HCT116 (cell line): ENCODE data around the gene UBR3. TPM values are rescaled to one million over a fixed set of nuclear protein-coding genes. Genes with fewer than 3 reads are reported as not detected.

Experiments
- ATAC-seq: fragments of 200-7000 bp; cut with Tn5 transposase; 2 replicates; pipeline ENCODE4 v1.9.1; 2020; ENCODE audit warnings: mild to moderate bottlenecking, moderate library complexity
- BruUV-seq: library from RNA; stranded (reverse); fragments of 400-500 nt; replicated peaks from 2 replicates; lab custom pipeline; 2021; lab: Mats Ljungman, UMichigan
- CTCF ChIA-PET: fragments of 300-600 bp; sonication (Branson Sonifier 250); formaldehyde crosslinking; loops from one replicate; lab custom pipeline; 2021; ENCODE audit warnings: antibody characterized with exemption; lab: Charles Lee
- POLR2A ChIA-PET: fragments of 300-600, 350-600 bp; sonication (Branson Sonifier 250); formaldehyde crosslinking; loops from one replicate; lab custom pipeline; 2021; ENCODE audit warnings: antibody characterized with exemption; lab: Charles Lee
- RAD21 ChIA-PET, 2 experiments: fragments of 300-600 bp; sonication (Branson Sonifier 250); formaldehyde crosslinking; loops; one replicate each; lab custom pipeline; 2023; ENCODE audit warnings: low total read pairs in 2 of 2; ENCODE audit not compliant: uncharacterized antibody in 2 of 2, unreplicated experiment in 2 of 2, low non-redundant PET in 1 of 2; lab: Charles Lee
- DNase-seq: peaks from one replicate; pipeline ENCODE4 v3.0.0-alpha.2; 2010; ENCODE audit warnings: low read depth, low spot score
- H2AFZ ChIP-seq: fragments of 200-600 bp; shearing (Covaris generic), sonication (generic); 2 replicates; pipeline ENCODE4 v1.6.1; 2017; ENCODE audit warnings: low read depth, mixed run types, mixed read lengths, antibody characterized with exemption, low read length; ENCODE audit not compliant: poor library complexity, severe bottlenecking
- H3K27ac ChIP-seq: 2 replicates; pipeline ENCODE4 v1.5.1; 2012; ENCODE audit warnings: low read depth, low read length
- H3K27me3 ChIP-seq: fragments of 200-600 bp; sonication (generic); 2 replicates; pipeline ENCODE4 v1.6.1; 2016; ENCODE audit warnings: mixed run types, low read length, mixed read lengths; ENCODE audit not compliant: insufficient read depth
- H3K36me3 ChIP-seq, 2 experiments: fragments of 200-500 bp in 1 of 2; fragments of 200-600 bp in 1 of 2; sonication (Bioruptor generic) in 1 of 2; sonication (generic) in 1 of 2; 2 replicates each; pipeline versions ENCODE4 v1.5.1 to v1.6.1; 2014 to 2016; ENCODE audit warnings: low read length in 2 of 2, inconsistent platforms in 1 of 2, mixed read lengths in 1 of 2, mixed run types in 1 of 2; ENCODE audit not compliant: insufficient read depth in 2 of 2, control insufficient read depth in 1 of 2
- H3K4me1 ChIP-seq, 2 experiments: fragments of 200-600 bp in 1 of 2; sonication (generic) in 1 of 2; 2 replicates each; pipeline versions ENCODE4 v1.5.1 to v1.6.1; 2012 to 2017; ENCODE audit warnings: low read length in 2 of 2, inconsistent platforms in 1 of 2, mild to moderate bottlenecking in 1 of 2, mixed read lengths in 1 of 2, mixed run types in 1 of 2, moderate library complexity in 1 of 2; ENCODE audit not compliant: insufficient read depth in 2 of 2, control insufficient read depth in 1 of 2
- H3K4me2 ChIP-seq: fragments of 200-600 bp; sonication (generic); 2 replicates; pipeline ENCODE4 v1.6.1; 2017; ENCODE audit warnings: mixed run types, low read length, mixed read lengths
- H3K4me3 ChIP-seq, 2 experiments: fragments of 200-600 bp in 1 of 2; sonication (generic) in 1 of 2; replicated peaks in 1 of 2; 2 replicates each; pipeline ENCODE4 v1.5.1; 2011 to 2016; ENCODE audit warnings: low read length in 2 of 2, control low read depth in 1 of 2, low read depth in 1 of 2, mild to moderate bottlenecking in 1 of 2, mixed read lengths in 1 of 2, mixed run types in 1 of 2
- H3K79me2 ChIP-seq: fragments of 200-600 bp; sonication (generic); 2 replicates; pipeline ENCODE4 v1.6.1; 2017; ENCODE audit warnings: mild to moderate bottlenecking, mixed run types, low read length, moderate library complexity, mixed read lengths; ENCODE audit not compliant: insufficient read depth
- H3K9ac ChIP-seq: fragments of 200-600 bp; sonication (generic); 2 replicates; pipeline ENCODE4 v1.6.1; 2016; ENCODE audit warnings: low read length, mixed read lengths
- H3K9me2 ChIP-seq: fragments of 200-600 bp; sonication (generic), shearing (Covaris generic); 2 replicates; pipeline ENCODE4 v1.6.1; 2017; ENCODE audit warnings: mixed run types, mild to moderate bottlenecking, moderate library complexity; ENCODE audit not compliant: insufficient read depth
- H3K9me3 ChIP-seq, 2 experiments: fragments of 200-500 bp in 1 of 2; fragments of 200-600 bp in 1 of 2; sonication (Bioruptor generic) in 1 of 2; sonication (generic) in 1 of 2; 2 replicates each; pipeline ENCODE4 v1.6.1; 2014 to 2017; ENCODE audit warnings: low read length in 2 of 2, mixed read lengths in 2 of 2, inconsistent platforms in 1 of 2, low read depth in 1 of 2, mild to moderate bottlenecking in 1 of 2, mixed run types in 1 of 2, moderate library complexity in 1 of 2; ENCODE audit not compliant: control insufficient read depth in 1 of 2, insufficient read depth in 1 of 2
- H4K20me1 ChIP-seq: fragments of 200-600 bp; sonication (generic), shearing (Covaris generic); 2 replicates; pipeline ENCODE4 v1.6.1; 2017; ENCODE audit warnings: mixed run types, mild to moderate bottlenecking, moderate library complexity; ENCODE audit not compliant: insufficient read depth
- CBX3 ChIP-seq: IDR thresholded peaks from 2 replicates; pipeline ENCODE4 v1.6.1; 2012; ENCODE audit warnings: low read depth
- CEBPB ChIP-seq: IDR thresholded peaks from 2 replicates; pipeline ENCODE4 v1.6.1; 2012; ENCODE audit warnings: low read depth
- ELF1 ChIP-seq: IDR thresholded peaks from 2 replicates; pipeline ENCODE4 v1.6.1; 2012; ENCODE audit warnings: low read depth, borderline replicate concordance
- FOSL1 ChIP-seq: IDR thresholded peaks from 2 replicates; pipeline ENCODE4 v1.6.1; 2012; ENCODE audit warnings: low read depth
- JUND ChIP-seq: IDR thresholded peaks from 2 replicates; pipeline ENCODE4 v1.6.1; 2012
- MAX ChIP-seq: IDR thresholded peaks from 2 replicates; pipeline ENCODE4 v1.6.1; 2012
- POLR2A ChIP-seq: IDR thresholded peaks from 2 replicates; pipeline ENCODE4 v1.7.0; 2011; ENCODE audit warnings: borderline replicate concordance; ENCODE audit not compliant: insufficient read depth, insufficient read length; ENCODE audit errors: extremely low read depth
- POLR2AphosphoS5 ChIP-seq: IDR thresholded peaks from 2 replicates; pipeline ENCODE4 v1.6.1; 2011; ENCODE audit warnings: mild to moderate bottlenecking, low read depth, low read length, moderate library complexity
- RAD21 ChIP-seq: IDR thresholded peaks from 2 replicates; pipeline ENCODE4 v1.6.1; 2012; ENCODE audit warnings: low read depth, mild to moderate bottlenecking
- SIN3A ChIP-seq: IDR thresholded peaks from 2 replicates; pipeline ENCODE4 v1.6.1; 2012; ENCODE audit warnings: low read depth
- ZFX ChIP-seq: fragments of 450-650 bp; IDR thresholded peaks from 2 replicates; pipeline ENCODE4 v1.6.1; 2017
- ZNF274 ChIP-seq: fragments of 200-500 bp; sonication (Bioruptor generic); IDR thresholded peaks from 2 replicates; pipeline ENCODE4 v1.6.1; 2014; ENCODE audit warnings: mild to moderate bottlenecking, low read depth, low read length, inconsistent platforms
- intact Hi-C: fragments of 100-400 bp; cut with micrococcal nuclease; formaldehyde crosslinking; loops from 2 replicates; pipeline ENCODE4 v1.10.0; 2022
- total RNA-seq: library from RNA; stranded (reverse); gene quantifications from one replicate; pipeline ENCODE4 v1.2.1, GENCODE V29; 2021; ENCODE audit not compliant: unreplicated experiment
- TF ChIP-seq, protein P1 (sequence below): IDR thresholded peaks from 2 replicates; pipeline ENCODE4 v1.6.1; 2011; ENCODE audit warnings: mild to moderate bottlenecking, low read length, moderate library complexity; ENCODE audit not compliant: insufficient replicate concordance; ENCODE audit errors: extremely low read depth
- TF ChIP-seq, protein P2 (sequence below), 3 experiments: fragments of 200-600 bp in 1 of 3; sonication (generic) in 1 of 3; IDR thresholded peaks in 2 of 3; conservative IDR thresholded peaks in 1 of 3; 2 replicates each; pipeline ENCODE4 v1.5.1; 2012 to 2017; ENCODE audit warnings: low read depth in 2 of 3, low read length in 2 of 3, antibody characterized with exemption in 1 of 3, borderline replicate concordance in 1 of 3, control low read depth in 1 of 3, mild to moderate bottlenecking in 1 of 3, mixed read lengths in 1 of 3, mixed run types in 1 of 3, moderate library complexity in 1 of 3; ENCODE audit not compliant: insufficient read depth in 1 of 3
- TF ChIP-seq, protein P3 (sequence below): IDR thresholded peaks from 2 replicates; pipeline ENCODE4 v1.6.1; 2012

Gene UBR3
- total RNA-seq, 1 experiment from 2014 or later, result 29.5 TPM

DNA sequence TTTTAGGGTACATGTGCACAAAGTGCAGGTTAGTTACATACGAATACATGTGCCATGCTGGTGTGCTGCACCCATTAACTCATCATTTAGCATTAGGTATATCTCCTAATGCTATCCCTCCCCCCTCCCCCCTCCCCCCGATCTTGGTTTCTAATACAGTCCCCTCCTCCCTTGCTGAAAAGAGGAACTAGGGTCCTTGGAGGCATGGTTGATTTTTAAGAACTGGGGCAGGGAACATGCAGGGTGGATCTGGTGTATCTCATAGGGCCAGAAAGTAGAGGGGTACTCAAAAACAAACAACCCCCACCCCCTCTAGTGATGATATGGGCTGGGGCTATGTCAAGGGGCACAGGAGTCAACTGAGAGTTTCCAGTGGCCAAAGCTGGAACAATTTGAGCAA lies 153.4 kb downstream of the UBR3 start:
- Histone ChIP-seq H4K20me1 (no peaks in the 10 kb centered on the region), H3K36me3 (no peaks in the 10 kb centered on the region), H3K4me2 (no peak overlapping the region), H3K4me1 (no peaks in the 10 kb centered on the region), H2AFZ (no peak overlapping the region), H3K9me3 (no peaks in the 10 kb centered on the region; a peak in 1 of 4 replicates), H3K9me2 (no peaks in the 10 kb centered on the region), H3K27me3 (no peaks in the 10 kb centered on the region), H3K79me2 (no peaks in the 10 kb centered on the region), H3K4me3 (no peak overlapping the region), H3K9ac (no peak overlapping the region), H3K27ac (no peak overlapping the region)
- TF ChIP-seq FOSL1, result no peak
- no peak for TF ChIP-seq ELF1
- no peak for TF ChIP-seq JUND
- TF ChIP-seq, protein P1, sequence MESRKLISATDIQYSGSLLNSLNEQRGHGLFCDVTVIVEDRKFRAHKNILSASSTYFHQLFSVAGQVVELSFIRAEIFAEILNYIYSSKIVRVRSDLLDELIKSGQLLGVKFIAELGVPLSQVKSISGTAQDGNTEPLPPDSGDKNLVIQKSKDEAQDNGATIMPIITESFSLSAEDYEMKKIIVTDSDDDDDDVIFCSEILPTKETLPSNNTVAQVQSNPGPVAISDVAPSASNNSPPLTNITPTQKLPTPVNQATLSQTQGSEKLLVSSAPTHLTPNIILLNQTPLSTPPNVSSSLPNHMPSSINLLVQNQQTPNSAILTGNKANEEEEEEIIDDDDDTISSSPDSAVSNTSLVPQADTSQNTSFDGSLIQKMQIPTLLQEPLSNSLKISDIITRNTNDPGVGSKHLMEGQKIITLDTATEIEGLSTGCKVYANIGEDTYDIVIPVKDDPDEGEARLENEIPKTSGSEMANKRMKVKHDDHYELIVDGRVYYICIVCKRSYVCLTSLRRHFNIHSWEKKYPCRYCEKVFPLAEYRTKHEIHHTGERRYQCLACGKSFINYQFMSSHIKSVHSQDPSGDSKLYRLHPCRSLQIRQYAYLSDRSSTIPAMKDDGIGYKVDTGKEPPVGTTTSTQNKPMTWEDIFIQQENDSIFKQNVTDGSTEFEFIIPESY, result no peak
- TF ChIP-seq, protein P2, sequence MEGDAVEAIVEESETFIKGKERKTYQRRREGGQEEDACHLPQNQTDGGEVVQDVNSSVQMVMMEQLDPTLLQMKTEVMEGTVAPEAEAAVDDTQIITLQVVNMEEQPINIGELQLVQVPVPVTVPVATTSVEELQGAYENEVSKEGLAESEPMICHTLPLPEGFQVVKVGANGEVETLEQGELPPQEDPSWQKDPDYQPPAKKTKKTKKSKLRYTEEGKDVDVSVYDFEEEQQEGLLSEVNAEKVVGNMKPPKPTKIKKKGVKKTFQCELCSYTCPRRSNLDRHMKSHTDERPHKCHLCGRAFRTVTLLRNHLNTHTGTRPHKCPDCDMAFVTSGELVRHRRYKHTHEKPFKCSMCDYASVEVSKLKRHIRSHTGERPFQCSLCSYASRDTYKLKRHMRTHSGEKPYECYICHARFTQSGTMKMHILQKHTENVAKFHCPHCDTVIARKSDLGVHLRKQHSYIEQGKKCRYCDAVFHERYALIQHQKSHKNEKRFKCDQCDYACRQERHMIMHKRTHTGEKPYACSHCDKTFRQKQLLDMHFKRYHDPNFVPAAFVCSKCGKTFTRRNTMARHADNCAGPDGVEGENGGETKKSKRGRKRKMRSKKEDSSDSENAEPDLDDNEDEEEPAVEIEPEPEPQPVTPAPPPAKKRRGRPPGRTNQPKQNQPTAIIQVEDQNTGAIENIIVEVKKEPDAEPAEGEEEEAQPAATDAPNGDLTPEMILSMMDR (IDR thresholded peaks at IDR 0.05 in 2 of 3, conservative IDR thresholded peaks at IDR 0.05 in 1 of 3; ENCODE audit: borderline replicate concordance in 1 of 3, insufficient read depth in 1 of 3, low read depth in 2 of 3, low read length in 2 of 3), result no peak
- TF ChIP-seq CEBPB, result no peak
- no peak for TF ChIP-seq POLR2AphosphoS5
- TF ChIP-seq, protein P3, sequence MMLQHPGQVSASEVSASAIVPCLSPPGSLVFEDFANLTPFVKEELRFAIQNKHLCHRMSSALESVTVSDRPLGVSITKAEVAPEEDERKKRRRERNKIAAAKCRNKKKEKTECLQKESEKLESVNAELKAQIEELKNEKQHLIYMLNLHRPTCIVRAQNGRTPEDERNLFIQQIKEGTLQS, result no peak
- no peak for TF ChIP-seq ZNF274
- no peak for TF ChIP-seq RAD21
- TF ChIP-seq MAX, result no peak
- TF ChIP-seq SIN3A, result no peak
- TF ChIP-seq POLR2A, result no peak
- no peak for TF ChIP-seq CBX3
- no peak for TF ChIP-seq ZFX
- RAD21 ChIA-PET, result no interaction called here
- BruUV-seq, result no TSS peak
- DNase-seq (no peak), ATAC-seq (no peak)
- intact Hi-C loops, result no loop called here
- POLR2A ChIA-PET, result no interaction called here
- CTCF ChIA-PET, result no interaction called here
